ENCODE results near the gene TAF4.

The TAF4 gene

GRCh38 chr20:61933951-61934715, 131.5 kb downstream of the TAF4 start:
- DNase-seq, result no peak
- no peak overlapping the region for H3K27ac ChIP-seq (ENCODE audit: insufficient read depth in 1 of 2, low read depth in 1 of 2, low read length in 2 of 2, poor library complexity in 1 of 2, severe bottlenecking in 2 of 2)
- no peaks in the 10 kb centered on the region for H3K4me1 ChIP-seq (ENCODE audit: control extremely low read depth in 1 of 4, control insufficient read depth in 4 of 4, insufficient read depth in 4 of 4, low read length in 3 of 4)
- H3K27me3 ChIP-seq (replicated peaks in 2 of 5; ENCODE audit: control insufficient read depth in 4 of 5, insufficient read depth in 5 of 5, low read length in 4 of 5), result no peaks in the 10 kb centered on the region
- peaks cover 0 to 2% (median 0%) of the 10 kb centered on the region in 5 experiments for H3K9me3 ChIP-seq (ENCODE audit: control extremely low read depth in 1 of 5, control insufficient read depth in 4 of 5, insufficient read depth in 2 of 5, low read depth in 1 of 5, low read length in 4 of 5)
- peaks cover 0 to 7% (median 0%) of the 10 kb centered on the region in 4 experiments for H3K36me3 ChIP-seq (ENCODE audit: control insufficient read depth in 4 of 4, insufficient read depth in 4 of 4, low read length in 3 of 4)
- WGBS (ENCODE audit: insufficient coverage), result 88% methylated on average over 28 of the region's 36 CpGs
- H3K4me3 ChIP-seq (ENCODE audit: control insufficient read depth in 1 of 7, extremely low read depth in 1 of 7, insufficient read depth in 4 of 7, low read depth in 2 of 7, low read length in 6 of 7), result no peak overlapping the region
- CTCF ChIA-PET, result no interaction called here
- POLR2A ChIA-PET, result no interaction called here

DNA sequence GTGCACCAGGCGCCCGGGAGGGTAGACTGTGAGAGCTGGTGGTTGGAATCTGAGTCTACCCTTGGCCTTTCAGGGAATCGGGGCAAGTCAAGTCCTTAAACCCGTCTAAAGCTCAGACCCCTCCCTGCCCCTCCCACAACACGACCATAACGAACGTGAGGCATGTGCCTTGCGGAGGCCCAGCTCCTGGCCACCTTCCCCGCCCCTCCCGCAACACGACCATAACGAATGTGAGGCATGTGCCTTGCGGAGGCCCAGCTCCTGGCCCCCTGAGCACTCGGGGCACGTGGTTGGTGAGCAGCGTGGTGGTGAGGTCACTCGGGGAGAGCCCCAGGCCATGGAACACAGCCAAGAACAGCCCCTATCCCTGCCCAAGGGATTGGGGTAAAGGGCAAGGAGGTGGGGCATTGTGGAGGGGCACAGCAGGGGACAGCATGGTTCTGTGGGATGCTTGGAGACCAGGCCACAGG, 132.2 kb downstream of the TAF4 start:
- no peaks in the 10 kb centered on the region for H3K4me1 ChIP-seq (ENCODE audit: control extremely low read depth in 1 of 4, control insufficient read depth in 4 of 4, insufficient read depth in 4 of 4, low read length in 3 of 4)
- H3K9me3 ChIP-seq (ENCODE audit: control extremely low read depth in 1 of 5, control insufficient read depth in 4 of 5, insufficient read depth in 2 of 5, low read depth in 1 of 5, low read length in 4 of 5), result peaks cover 0 to 2% (median 0%) of the 10 kb centered on the region in 5 experiments
- DNase-seq, result no peak
- H3K36me3 ChIP-seq (ENCODE audit: control insufficient read depth in 4 of 4, insufficient read depth in 4 of 4, low read length in 3 of 4), result peaks cover 0 to 9% (median 0%) of the 10 kb centered on the region in 4 experiments
- WGBS (ENCODE audit: insufficient coverage), result 92% methylated on average over 16 of the region's 17 CpGs
- H3K27ac ChIP-seq (ENCODE audit: insufficient read depth in 1 of 2, low read depth in 1 of 2, low read length in 2 of 2, poor library complexity in 1 of 2, severe bottlenecking in 2 of 2), result no peak overlapping the region
- no peak overlapping the region for H3K4me3 ChIP-seq (ENCODE audit: control insufficient read depth in 1 of 7, extremely low read depth in 1 of 7, insufficient read depth in 4 of 7, low read depth in 2 of 7, low read length in 6 of 7)
- ChIA-PET POLR2A (no interaction called here), CTCF (no interaction called here)
- H3K27me3 ChIP-seq (replicated peaks in 2 of 5; ENCODE audit: control insufficient read depth in 4 of 5, insufficient read depth in 5 of 5, low read length in 4 of 5), result no peaks in the 10 kb centered on the region

- ChIA-PET POLR2A (no interaction called here), CTCF (no interaction called here)
- WGBS (ENCODE audit: insufficient coverage), result 98% methylated on average over 36 of the region's 38 CpGs
- Histone ChIP-seq H3K9me3 (ENCODE audit: control extremely low read depth in 1 of 5, control insufficient read depth in 4 of 5, insufficient read depth in 2 of 5, low read depth in 1 of 5, low read length in 4 of 5) (peaks cover 0 to 2% (median 0%) of the 10 kb centered on the region in 5 experiments), H3K27ac (ENCODE audit: insufficient read depth in 1 of 2, low read depth in 1 of 2, low read length in 2 of 2, poor library complexity in 1 of 2, severe bottlenecking in 2 of 2) (no peak overlapping the region), H3K36me3 (ENCODE audit: control insufficient read depth in 4 of 4, insufficient read depth in 4 of 4, low read length in 3 of 4) (peaks cover 0 to 9% (median 0%) of the 10 kb centered on the region in 4 experiments), H3K4me3 (ENCODE audit: control insufficient read depth in 1 of 7, extremely low read depth in 1 of 7, insufficient read depth in 4 of 7, low read depth in 2 of 7, low read length in 6 of 7) (no peak overlapping the region), H3K27me3 (replicated peaks in 2 of 5; ENCODE audit: control insufficient read depth in 4 of 5, insufficient read depth in 5 of 5, low read length in 4 of 5) (no peaks in the 10 kb centered on the region), H3K4me1 (ENCODE audit: control extremely low read depth in 1 of 4, control insufficient read depth in 4 of 4, insufficient read depth in 4 of 4, low read length in 3 of 4) (no peaks in the 10 kb centered on the region)
- no peak for DNase-seq
Measured at GRCh38 chr20:61932711-61933480, 132.8 kb downstream of the TAF4 start.

DNA sequence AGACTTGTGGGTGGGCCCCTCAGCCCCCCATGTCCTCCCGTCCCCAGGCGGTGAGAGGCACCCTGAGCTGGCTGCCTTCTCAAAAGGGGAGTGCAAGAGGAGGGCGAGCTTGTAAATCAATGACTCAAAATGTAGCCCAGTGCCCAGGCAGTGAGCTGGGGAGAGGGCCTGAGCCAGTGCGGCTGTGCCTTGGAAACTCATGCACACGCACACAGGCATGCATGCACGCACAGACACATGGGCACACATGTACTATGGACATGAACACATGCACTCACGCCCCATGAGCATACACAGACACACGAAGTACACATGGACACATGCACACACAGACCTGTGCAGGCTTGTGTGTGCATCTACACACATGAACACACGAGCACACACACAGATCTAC, 133.5 kb downstream of the TAF4 start:
- peaks cover 0 to 9% (median 0%) of the 10 kb centered on the region in 4 experiments for H3K36me3 ChIP-seq (ENCODE audit: control insufficient read depth in 4 of 4, insufficient read depth in 4 of 4, low read length in 3 of 4)
- peaks cover 0 to 2% (median 0%) of the 10 kb centered on the region in 5 experiments for H3K9me3 ChIP-seq (ENCODE audit: control extremely low read depth in 1 of 5, control insufficient read depth in 4 of 5, insufficient read depth in 2 of 5, low read depth in 1 of 5, low read length in 4 of 5)
- H3K27ac ChIP-seq (ENCODE audit: insufficient read depth in 1 of 2, low read depth in 1 of 2, low read length in 2 of 2, poor library complexity in 1 of 2, severe bottlenecking in 2 of 2), result no peak overlapping the region
- ChIA-PET CTCF (no interaction called here), POLR2A (no interaction called here)
- H3K4me3 ChIP-seq (ENCODE audit: control insufficient read depth in 1 of 7, extremely low read depth in 1 of 7, insufficient read depth in 4 of 7, low read depth in 2 of 7, low read length in 6 of 7), result no peak overlapping the region
- H3K4me1 ChIP-seq (ENCODE audit: control extremely low read depth in 1 of 4, control insufficient read depth in 4 of 4, insufficient read depth in 4 of 4, low read length in 3 of 4), result no peaks in the 10 kb centered on the region
- DNase-seq, result no peak
- H3K27me3 ChIP-seq (replicated peaks in 2 of 5; ENCODE audit: control insufficient read depth in 4 of 5, insufficient read depth in 5 of 5, low read length in 4 of 5), result no peaks in the 10 kb centered on the region
- WGBS (ENCODE audit: insufficient coverage), result 96% methylated on average over 8 of the region's 9 CpGs

- H3K9me3 ChIP-seq (ENCODE audit: control extremely low read depth in 1 of 5, control insufficient read depth in 4 of 5, insufficient read depth in 2 of 5, low read depth in 1 of 5, low read length in 4 of 5), result peaks cover 0 to 6% (median 0%) of the 10 kb centered on the region in 5 experiments
- H3K27ac ChIP-seq (ENCODE audit: insufficient read depth in 1 of 2, low read depth in 1 of 2, low read length in 2 of 2, poor library complexity in 1 of 2, severe bottlenecking in 2 of 2), result no peak overlapping the region
- DNase-seq, result no peak
- no peaks in the 10 kb centered on the region for H3K27me3 ChIP-seq (replicated peaks in 2 of 5; ENCODE audit: control insufficient read depth in 4 of 5, insufficient read depth in 5 of 5, low read length in 4 of 5)
- WGBS (ENCODE audit: insufficient coverage), result 96% methylated on average over 9 of the region's 14 CpGs
- no peak overlapping the region for H3K4me3 ChIP-seq (ENCODE audit: control insufficient read depth in 1 of 7, extremely low read depth in 1 of 7, insufficient read depth in 4 of 7, low read depth in 2 of 7, low read length in 6 of 7)
- peaks cover 0 to 9% (median 0%) of the 10 kb centered on the region in 4 experiments for H3K36me3 ChIP-seq (ENCODE audit: control insufficient read depth in 4 of 4, insufficient read depth in 4 of 4, low read length in 3 of 4)
- ChIA-PET CTCF (no interaction called here), POLR2A (no interaction called here)
- no peaks in the 10 kb centered on the region for H3K4me1 ChIP-seq (ENCODE audit: control extremely low read depth in 1 of 4, control insufficient read depth in 4 of 4, insufficient read depth in 4 of 4, low read length in 3 of 4)
Measured at GRCh38 chr20:61931476-61932198, 134.0 kb downstream of the TAF4 start.

GRCh38 chr20:61930776-61931475, 134.8 kb downstream of the TAF4 start:
- peaks cover 0 to 9% (median 0%) of the 10 kb centered on the region in 4 experiments for H3K36me3 ChIP-seq (ENCODE audit: control insufficient read depth in 4 of 4, insufficient read depth in 4 of 4, low read length in 3 of 4)
- H3K4me1 ChIP-seq (ENCODE audit: control extremely low read depth in 1 of 4, control insufficient read depth in 4 of 4, insufficient read depth in 4 of 4, low read length in 3 of 4), result no peaks in the 10 kb centered on the region
- ChIA-PET CTCF (no interaction called here), POLR2A (no interaction called here)
- 93% methylated on average over 26 of the region's 28 CpGs for WGBS (ENCODE audit: insufficient coverage)
- peaks cover 0 to 7% (median 0%) of the 10 kb centered on the region in 5 experiments for H3K9me3 ChIP-seq (ENCODE audit: control extremely low read depth in 1 of 5, control insufficient read depth in 4 of 5, insufficient read depth in 2 of 5, low read depth in 1 of 5, low read length in 4 of 5)
- no peak overlapping the region for H3K4me3 ChIP-seq (ENCODE audit: control insufficient read depth in 1 of 7, extremely low read depth in 1 of 7, insufficient read depth in 4 of 7, low read depth in 2 of 7, low read length in 6 of 7)
- H3K27ac ChIP-seq (ENCODE audit: insufficient read depth in 1 of 2, low read depth in 1 of 2, low read length in 2 of 2, poor library complexity in 1 of 2, severe bottlenecking in 2 of 2), result no peak overlapping the region
- H3K27me3 ChIP-seq (replicated peaks in 2 of 5; ENCODE audit: control insufficient read depth in 4 of 5, insufficient read depth in 5 of 5, low read length in 4 of 5), result no peaks in the 10 kb centered on the region
- DNase-seq, result no peak

Data from common myeloid progenitor, CD34-positive (primary cell).